Stimulated activated CD4-positive, alpha-beta T cell treated with anti-CD3 and anti-CD28 coated beads, Interleukin-1b, Interleukin-23, amount 100 ng/mL, for 4 hours (primary cell): ENCODE measurements around the gene CEP55.

Experiments
- DNase-seq, 2 donors: peaks; one replicate each; pipeline ENCODE4 v3.0.0-alpha.2; 2020; ENCODE audit warnings: low read depth in 2 of 2

The CEP55 gene

GRCh38 chr10:93566435-93567276 is 70.2 kb downstream of the CEP55 start, which contains the start of gene FFAR4:
Gene FFAR4, plus strand, starts transcription at chr10:93566665. Its CDS starts 56 bp downstream, at chr10:93566721.
- no peak for DNase-seq

- DNase-seq, result no peak
Observed at GRCh38 chr10:93567277-93568104, 71.1 kb downstream of the CEP55 start.

- no peak for DNase-seq
Observed at GRCh38 chr10:93568105-93568390, 71.6 kb downstream of the CEP55 start.

GRCh38 chr10:93570383-93570782 is 74.0 kb downstream of the CEP55 start:
- no peak for DNase-seq

GRCh38 chr10:93572606-93573005 is 76.2 kb downstream of the CEP55 start:
- DNase-seq, result no peak

- no peak for DNase-seq
Observed at GRCh38 chr10:93573051-93573909, 76.9 kb downstream of the CEP55 start.

GRCh38 chr10:93573924-93574323 is 77.5 kb downstream of the CEP55 start:
- no peak for DNase-seq

GRCh38 chr10:93576888-93577287 is 80.5 kb downstream of the CEP55 start:
- no peak for DNase-seq

- no peak for DNase-seq
Observed at GRCh38 chr10:93577565-93577964, 81.2 kb downstream of the CEP55 start.
